Natural killer cell (primary cell): ENCODE measurements around the gene ALPK1. TPM values are rescaled to one million over a fixed set of nuclear protein-coding genes. Genes with fewer than 3 reads are reported as not detected.

Source experiments
- ATAC-seq, 3 donors: fragments of 150-1000 bp in 2 of 3; fragments of 200-7000 bp in 1 of 3; cut with Tn5 transposase; 1 replicate in 1 of 3; 2 replicates in 2 of 3; pipeline ENCODE4 v1.10.0; 2021; ENCODE audit warnings: mild to moderate bottlenecking in 2 of 3, moderate library complexity in 2 of 3
- DNase-seq, 2 donors: peaks; one replicate each; pipeline versions ENCODE4 v3.0.0 to v3.0.0-alpha.2; 2013 to 2021; ENCODE audit warnings: mixed read lengths in 1 of 2
- H3K27ac ChIP-seq: one replicate; pipeline ENCODE4 v1.5.1; 2013; ENCODE audit warnings: mild to moderate bottlenecking, low read length
- H3K27me3 ChIP-seq: one replicate; pipeline ENCODE4 v1.6.1; 2013; ENCODE audit warnings: low read length; ENCODE audit not compliant: control insufficient read depth, insufficient read depth
- H3K36me3 ChIP-seq: one replicate; pipeline ENCODE4 v1.6.1; 2013; ENCODE audit warnings: low read length; ENCODE audit not compliant: control insufficient read depth, insufficient read depth
- H3K4me1 ChIP-seq: one replicate; pipeline ENCODE4 v1.6.1; 2013; ENCODE audit warnings: low read length; ENCODE audit not compliant: control insufficient read depth, insufficient read depth
- H3K4me3 ChIP-seq: one replicate; pipeline ENCODE4 v1.5.1; 2013; ENCODE audit warnings: low read length
- H3K9me3 ChIP-seq: one replicate; pipeline ENCODE4 v1.6.1; 2013; ENCODE audit warnings: low read length; ENCODE audit not compliant: control insufficient read depth, insufficient read depth
- H3K27ac Mint-ChIP-seq, 2 donors: one replicate each; pipeline ENCODE4 v1.8.0; 2022; ENCODE audit warnings: mild to moderate bottlenecking in 2 of 2, mixed read lengths in 2 of 2, moderate library complexity in 1 of 2
- H3K27me3 Mint-ChIP-seq, 2 donors: one replicate each; pipeline ENCODE4 v1.8.0; 2022; ENCODE audit warnings: low read depth in 2 of 2, mixed read lengths in 2 of 2
- H3K36me3 Mint-ChIP-seq: one replicate; pipeline ENCODE4 v1.8.0; 2022; ENCODE audit warnings: mixed read lengths
- H3K4me1 Mint-ChIP-seq, 2 donors: one replicate each; pipeline ENCODE4 v1.8.0; 2022; ENCODE audit warnings: mixed read lengths in 2 of 2
- H3K4me3 Mint-ChIP-seq: one replicate; pipeline ENCODE4 v1.8.0; 2022; ENCODE audit warnings: mild to moderate bottlenecking, moderate library complexity, mixed read lengths
- H3K9me3 Mint-ChIP-seq, 2 donors: one replicate each; pipeline ENCODE4 v1.8.0; 2022; ENCODE audit warnings: mixed read lengths in 2 of 2
- CTCF ChIP-seq: fragments of 200-600 bp; IDR thresholded peaks from one replicate; pipeline ENCODE4 v1.8.0; 2022; ENCODE audit warnings: antibody characterized with exemption
- WGBS: methylation state at CpG from one replicate; pipeline ENCODE4 v1.1.7; 2013; ENCODE audit warnings: missing lambda C conversion rate; ENCODE audit not compliant: insufficient coverage; 5-methylcytosine and 5-hydroxymethylcytosine counted together
- intact Hi-C: fragments of 100-400 bp; cut with micrococcal nuclease; formaldehyde crosslinking; loops from one replicate; pipeline ENCODE4 v1.14.2; 2022
- total RNA-seq, 4 donors: library from RNA; stranded (reverse); fragments of 120-200 nt in 1 of 4; gene quantifications; one replicate each; pipeline versions ENCODE4 v1.2.3 to v1.2.4, GENCODE V29; 2013 to 2022

The ALPK1 gene
- total RNA-seq, 3 donors from 2014 or later (not counting 1 experiment from before 2014, with no cell fraction given), result 1.9 to 6.5 (median 3.9) TPM

GRCh38 chr4:112311516-112311915 lies 14.3 kb downstream of the ALPK1 start:
- Mint-ChIP-seq H3K4me1 (peaks cover 0 to 4% of the 10 kb centered on the region in 2 donors), H3K4me3 (no peak overlapping the region)

GRCh38 chr4:112312610-112313239 lies 15.6 kb downstream of the ALPK1 start:
- peak in 2 of 3 donors; percentile 35 to 59 for ATAC-seq
- DNase-seq, result no peak
- no peak overlapping the region for H3K4me3 ChIP-seq
- Mint-ChIP-seq H3K36me3 (no peaks in the 10 kb centered on the region), H3K9me3 (no peaks in the 10 kb centered on the region), H3K27ac (no peak overlapping the region), H3K27me3 (peaks cover 10 to 15% of the 10 kb centered on the region in 2 donors), H3K4me1 (peaks cover 0 to 4% of the 10 kb centered on the region in 2 donors), H3K4me3 (no peak overlapping the region)
- H3K27me3 ChIP-seq, result no peaks in the 10 kb centered on the region
- H3K27ac ChIP-seq, result peak overlapping the region; percentile 52
- H3K36me3 ChIP-seq, result no peaks in the 10 kb centered on the region
- no peaks in the 10 kb centered on the region for H3K9me3 ChIP-seq
- no peak for TF ChIP-seq CTCF
- intact Hi-C loops, result no loop called here
- H3K4me1 ChIP-seq, result no peaks in the 10 kb centered on the region
- 46% methylated on average over 5 of the region's 5 CpGs for WGBS

More at GRCh38 chr4:112311516-112311915, 14.3 kb downstream of the ALPK1 start:
- Histone ChIP-seq H3K27ac (no peak overlapping the region), H3K4me3 (no peak overlapping the region), H3K4me1 (no peaks in the 10 kb centered on the region), H3K27me3 (no peaks in the 10 kb centered on the region), H3K9me3 (no peaks in the 10 kb centered on the region), H3K36me3 (no peaks in the 10 kb centered on the region)
- 57% methylated on average over 3 of the region's 5 CpGs for WGBS
- no peaks in the 10 kb centered on the region for H3K36me3 Mint-ChIP-seq
- no peak for ATAC-seq
- H3K9me3 Mint-ChIP-seq, result no peaks in the 10 kb centered on the region
- no peak for TF ChIP-seq CTCF
- intact Hi-C loops, result no loop called here
- DNase-seq, result no peak
- peaks cover 6 to 7% of the 10 kb centered on the region in 2 donors for H3K27me3 Mint-ChIP-seq
- H3K27ac Mint-ChIP-seq, result no peak overlapping the region

GRCh38 chr4:112315446-112315845 lies 18.3 kb downstream of the ALPK1 start:
- H3K27ac ChIP-seq, result no peak overlapping the region
- H3K27me3 ChIP-seq, result no peaks in the 10 kb centered on the region
- Mint-ChIP-seq H3K27me3 (peaks cover 14 to 15% of the 10 kb centered on the region in 2 donors), H3K36me3 (no peaks in the 10 kb centered on the region), H3K27ac (no peak overlapping the region), H3K4me1 (peaks cover 8 to 14% of the 10 kb centered on the region in 2 donors), H3K9me3 (no peaks in the 10 kb centered on the region), H3K4me3 (no peak overlapping the region)
- DNase-seq, result no peak
- no peaks in the 10 kb centered on the region for H3K9me3 ChIP-seq
- WGBS, result 81% methylated on average over 2 of the region's 3 CpGs
- no peak overlapping the region for H3K4me3 ChIP-seq
- no peaks in the 10 kb centered on the region for H3K36me3 ChIP-seq
- intact Hi-C loops, result no loop called here
- TF ChIP-seq CTCF, result no peak
- H3K4me1 ChIP-seq, result peaks cover 3% of the 10 kb centered on the region
- ATAC-seq, result no peak

GRCh38 chr4:112316360-112316759 lies 19.2 kb downstream of the ALPK1 start:
- no peak overlapping the region for H3K4me3 Mint-ChIP-seq
- no CpG with 5 or more reads among the region's 2 CpGs for WGBS
- H3K4me1 ChIP-seq, result peaks cover 3% of the 10 kb centered on the region
- H3K36me3 ChIP-seq, result no peaks in the 10 kb centered on the region
- intact Hi-C loops, result no loop called here
- no peaks in the 10 kb centered on the region for H3K27me3 ChIP-seq
- ATAC-seq (no peak), DNase-seq (no peak)
- H3K27me3 Mint-ChIP-seq, result peaks cover 14 to 15% of the 10 kb centered on the region in 2 donors
- no peak overlapping the region for H3K27ac ChIP-seq
- H3K36me3 Mint-ChIP-seq, result no peaks in the 10 kb centered on the region
- no peaks in the 10 kb centered on the region for H3K9me3 Mint-ChIP-seq
- no peak overlapping the region for H3K4me3 ChIP-seq
- H3K9me3 ChIP-seq, result no peaks in the 10 kb centered on the region
- no peak overlapping the region for H3K27ac Mint-ChIP-seq
- TF ChIP-seq CTCF, result no peak
- H3K4me1 Mint-ChIP-seq, result peaks cover 8 to 14% of the 10 kb centered on the region in 2 donors
